HCEC 1CT (cell line): ENCODE data around the gene SCARB2.

Source experiments
- DNase-seq: peaks from one replicate; pipeline ENCODE4 v3.0.0-alpha.2; 2017

SCARB2 gene

DNA sequence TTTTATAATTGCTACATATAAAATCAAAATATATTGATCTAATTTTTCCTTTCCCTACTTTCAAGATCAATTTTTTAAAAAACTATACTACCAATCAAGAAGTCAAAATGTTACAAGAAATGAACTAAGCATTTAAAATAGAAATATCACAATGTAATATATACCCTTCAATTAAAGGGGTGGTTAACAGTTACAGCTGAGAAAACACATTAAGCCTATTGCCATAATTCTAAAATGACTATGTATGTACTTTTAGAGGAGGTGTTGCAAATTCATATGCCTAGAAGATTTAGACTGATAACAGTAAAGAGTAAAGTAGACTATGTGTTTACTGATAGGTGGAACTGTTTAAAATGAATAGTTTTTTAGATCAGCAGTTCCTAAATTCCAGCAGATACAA, 69.1 kb downstream of the SCARB2 start:
- DNase-seq = no peak

DNA sequence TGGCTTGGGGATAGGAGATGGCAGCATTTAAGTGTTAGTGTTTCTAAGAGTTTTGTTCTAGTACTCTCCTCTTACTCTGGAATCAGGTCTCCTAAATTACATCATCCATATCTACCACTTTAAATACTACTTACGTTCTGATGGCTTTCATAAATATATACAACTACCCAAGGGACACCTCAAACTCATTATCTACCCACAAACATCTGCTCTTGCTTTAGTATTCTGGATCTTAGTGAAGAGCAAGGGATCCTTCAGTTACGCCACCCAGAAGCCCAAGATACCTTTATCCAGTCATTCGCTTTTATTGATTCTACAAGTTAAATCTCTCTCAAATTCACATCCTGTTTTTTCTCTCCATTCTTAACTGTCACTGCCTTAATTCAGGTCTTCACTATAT, 72.4 kb downstream of the SCARB2 start:
- DNase-seq = no peak

DNA sequence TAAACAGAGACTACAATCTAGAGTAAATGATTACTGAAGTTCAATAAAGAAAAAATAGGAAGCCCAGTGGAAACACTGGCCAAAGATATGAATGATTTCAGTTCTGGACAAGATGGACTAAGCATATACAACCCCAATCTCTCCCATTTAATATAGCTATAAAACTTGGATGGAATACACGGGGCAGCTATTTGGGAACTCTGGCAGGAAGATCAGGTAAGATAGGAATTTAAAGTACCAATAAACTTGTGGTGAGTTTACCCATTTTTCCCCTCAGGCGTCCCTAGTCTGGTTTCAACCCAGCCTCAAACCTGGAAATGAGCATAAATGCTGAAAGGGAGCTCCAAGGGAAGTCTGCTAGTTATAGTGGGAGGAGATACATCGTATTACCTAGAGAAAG, 85.9 kb downstream of the SCARB2 start:
- DNase-seq = no peak

DNA sequence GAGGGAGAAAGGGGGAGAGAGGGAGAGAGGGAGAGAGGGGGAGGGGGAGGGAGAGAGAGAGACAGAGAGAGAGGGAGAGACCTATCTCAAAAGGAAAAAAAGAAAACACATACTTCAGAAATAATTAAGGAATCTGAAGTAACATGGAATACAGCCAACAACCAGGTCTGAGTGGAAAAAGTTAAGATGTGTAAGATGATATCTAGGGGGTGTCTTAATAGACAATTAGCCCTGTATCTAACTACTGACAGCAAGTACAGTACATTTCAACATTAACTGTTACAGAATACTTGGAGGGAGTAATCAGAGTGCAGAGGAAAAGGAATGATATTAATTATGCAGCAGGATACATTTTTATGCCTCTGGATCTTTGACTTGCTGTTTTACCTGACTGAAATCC, 87.8 kb downstream of the SCARB2 start:
- no peak for DNase-seq

DNA sequence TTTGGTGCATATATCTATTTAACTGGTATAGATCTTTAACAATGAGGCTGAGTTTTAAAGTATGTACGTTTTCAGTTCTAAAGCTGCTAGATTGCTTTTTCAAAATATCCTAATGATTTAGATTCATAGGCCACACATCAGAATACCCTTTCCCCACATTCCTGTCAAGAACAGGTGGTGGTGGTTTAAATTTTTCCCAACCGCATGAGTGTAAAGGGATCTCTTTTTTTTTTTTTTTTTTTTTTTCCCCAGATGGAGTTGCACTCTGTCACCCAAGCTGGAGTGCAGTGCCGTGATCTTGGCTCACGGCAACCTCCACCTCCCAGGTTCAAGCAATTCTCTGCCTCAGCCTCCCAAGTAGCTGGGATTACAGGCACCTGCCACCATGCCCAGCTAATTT, 93.4 kb downstream of the SCARB2 start:
- DNase-seq = no peak

DNA sequence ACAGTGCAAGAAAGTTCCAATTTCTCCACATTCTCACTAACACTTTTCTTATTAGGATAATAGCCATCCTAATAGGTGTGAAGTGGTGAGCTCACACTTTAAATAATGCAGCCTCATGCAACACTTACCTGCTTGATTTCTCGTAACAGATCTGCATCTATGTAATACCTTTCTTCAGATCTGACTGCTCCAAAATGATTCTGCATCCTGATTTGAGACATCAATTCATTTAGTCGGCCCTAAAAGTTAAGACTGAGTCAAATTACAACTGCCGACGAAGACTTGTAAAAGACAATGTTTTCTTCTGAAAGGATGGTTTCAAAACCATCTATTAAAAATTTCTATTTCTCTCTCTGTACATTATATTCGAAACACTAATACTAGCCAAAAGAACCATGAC, 96.1 kb downstream of the SCARB2 start:
- no peak for DNase-seq

DNA sequence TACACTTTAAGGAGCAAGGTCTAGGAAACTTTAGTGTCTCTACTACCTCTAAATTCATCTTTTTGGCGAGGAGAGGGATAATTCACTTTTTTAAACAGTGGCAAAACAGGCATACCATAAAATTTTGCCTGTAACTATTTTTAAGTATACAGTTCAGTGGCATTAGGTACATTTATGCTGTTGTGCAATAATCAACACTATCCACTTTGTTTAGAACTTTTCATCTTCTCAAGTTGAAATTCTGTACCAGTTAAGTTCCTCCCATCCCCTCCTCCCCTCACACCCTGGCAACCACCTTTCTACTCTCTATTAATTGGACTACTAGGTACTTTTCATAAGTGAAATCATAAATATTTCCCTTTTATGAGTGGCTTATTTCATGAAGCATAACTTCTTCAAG, 96.8 kb downstream of the SCARB2 start:
- DNase-seq = no peak
